GM19468 (cell line): Measurements from ENCODE around the gene GFI1B.
"Not testable (repeated sequence)": the region's sequence is repeated elsewhere in the genome, so short reads cannot be mapped to it uniquely, and the experiment has no call there.

ENCODE experiments used
- ATAC-seq: cut with Tn5 transposase; IDR thresholded peaks from one replicate; pipeline ENCODE4 v1.9.1; 2021; ENCODE audit warnings: mild to moderate bottlenecking, moderate library complexity, moderate number of reproducible peaks; ENCODE audit not compliant: unreplicated experiment; ENCODE audit errors: extremely low read depth

Gene GFI1B

GRCh38 chr9:132989414-132989996 is 11.0 kb downstream of the GFI1B start:
- no peak for ATAC-seq

DNA sequence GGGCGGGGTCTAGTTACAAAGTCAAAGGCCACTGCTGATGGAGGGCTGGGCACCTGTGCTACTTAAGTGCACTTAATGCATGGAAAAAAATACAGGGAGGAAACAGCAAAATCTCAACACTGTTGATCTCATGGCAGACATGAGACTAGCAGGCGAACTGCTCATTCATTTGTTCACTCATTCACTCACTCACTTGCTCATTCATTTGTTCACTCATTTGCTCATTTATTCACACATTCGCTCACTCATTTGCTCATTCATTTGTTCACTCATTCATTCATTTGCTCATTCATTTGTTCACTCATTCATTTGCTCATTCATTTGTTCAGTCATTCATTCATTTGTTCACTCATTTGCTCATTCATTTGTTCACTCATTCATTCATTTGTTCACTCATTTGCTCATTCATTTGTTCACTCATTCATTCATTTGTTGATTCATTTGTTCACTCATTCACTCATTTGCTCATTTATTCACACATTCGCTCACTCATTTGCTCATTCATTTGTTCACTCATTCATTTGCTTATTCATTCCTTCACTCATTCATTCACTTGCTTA is 11.6 kb downstream of the GFI1B start:
- ATAC-seq: not testable (repeated sequence)

- ATAC-seq: no peak
Measured at GRCh38 chr9:132990781-132991180, 12.3 kb downstream of the GFI1B start.

GRCh38 chr9:132991351-132992300 is 13.1 kb downstream of the GFI1B start:
- ATAC-seq: no peak

GRCh38 chr9:132993511-132993939 is 15.0 kb downstream of the GFI1B start:
- no peak for ATAC-seq

GRCh38 chr9:132994410-132995120 is 16.1 kb downstream of the GFI1B start:
- ATAC-seq: no peak

GRCh38 chr9:132995121-132995420 is 16.6 kb downstream of the GFI1B start:
- ATAC-seq: no peak

- ATAC-seq: no peak
Measured at GRCh38 chr9:132995879-132996278, 17.4 kb downstream of the GFI1B start.

GRCh38 chr9:132996526-132996925 is 18.0 kb downstream of the GFI1B start:
- ATAC-seq: no peak

GRCh38 chr9:132997591-132997990 is 19.1 kb downstream of the GFI1B start:
- ATAC-seq: no peak

DNA sequence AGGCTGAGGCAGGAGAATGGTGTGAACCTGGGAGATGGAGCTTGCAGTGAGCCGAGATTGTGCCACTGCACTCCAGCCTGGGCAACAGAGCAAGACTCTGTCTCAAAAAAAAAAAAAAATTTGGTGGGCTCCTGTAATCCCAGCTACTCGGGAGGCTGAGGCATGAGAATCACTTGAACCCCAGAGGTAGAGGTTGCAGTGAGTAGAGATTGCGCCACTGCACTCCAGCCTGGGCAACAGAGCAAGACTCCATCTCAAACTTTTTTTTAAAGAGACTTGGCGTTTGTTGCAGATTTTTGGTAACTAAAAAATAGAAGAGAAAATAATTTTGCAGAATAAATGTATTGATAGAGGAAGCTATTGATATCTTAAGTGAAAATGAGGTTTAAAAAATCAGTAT is 19.7 kb downstream of the GFI1B start:
- ATAC-seq: not testable (repeated sequence)

DNA sequence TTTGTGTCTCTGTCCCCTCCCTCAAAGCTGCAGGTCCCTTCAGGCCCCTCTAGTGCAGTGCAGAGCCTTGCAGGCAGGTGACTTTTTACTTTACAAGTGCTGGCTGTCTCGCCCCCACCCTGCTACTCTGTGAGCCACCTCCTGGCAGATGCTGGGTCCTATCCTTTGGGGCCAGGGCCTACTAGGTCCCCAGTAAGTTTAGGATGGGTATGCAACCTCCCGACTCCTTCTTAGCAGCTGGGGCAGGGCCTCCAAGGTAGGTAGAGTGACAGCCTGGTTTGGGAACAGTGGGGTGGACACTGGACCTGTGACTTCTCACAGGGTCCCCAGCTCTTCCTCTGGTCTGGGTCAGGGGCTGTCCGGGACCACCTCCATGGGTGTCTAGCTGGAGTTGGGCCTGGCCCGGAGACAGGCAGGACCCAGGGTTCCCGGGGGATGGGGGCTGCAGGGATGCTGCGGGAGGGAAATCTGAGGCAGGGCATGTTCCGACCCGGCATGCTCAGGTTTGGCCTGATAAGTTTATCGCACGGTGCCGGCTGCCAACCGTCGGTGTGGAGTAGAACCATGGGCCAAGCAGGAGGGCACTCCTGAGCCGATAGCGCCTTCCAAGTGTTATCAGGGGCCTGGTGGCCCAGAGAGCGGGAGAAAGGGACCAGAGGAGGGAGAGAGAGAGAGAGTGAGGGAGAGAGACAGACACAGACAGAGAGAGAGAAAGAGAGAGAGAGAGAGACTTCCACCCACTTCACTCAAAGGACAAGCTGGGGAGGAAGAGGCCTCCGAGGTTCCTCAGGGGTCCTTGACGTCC is 20.5 kb downstream of the GFI1B start:
- no peak for ATAC-seq

GRCh38 chr9:133002147-133003070 is 23.9 kb downstream of the GFI1B start:
- no peak for ATAC-seq

GRCh38 chr9:133003071-133003461 is 24.6 kb downstream of the GFI1B start:
- no peak for ATAC-seq

- no peak for ATAC-seq
Measured at GRCh38 chr9:133003671-133004090, 25.2 kb downstream of the GFI1B start.

GRCh38 chr9:133004091-133004998 is 25.9 kb downstream of the GFI1B start:
- ATAC-seq: no peak

- ATAC-seq: no peak
Measured at GRCh38 chr9:133004999-133005760, 26.7 kb downstream of the GFI1B start.
